GM06990 (cell line): ENCODE data around the gene DMXL1.

Experiments
- DNase-seq: peaks from one replicate; pipeline ENCODE4 v3.0.0-alpha.2; 2011; ENCODE audit not compliant: insufficient read length; ENCODE audit errors: extremely low read depth
- H3K27me3 ChIP-seq: replicated peaks from 2 replicates; pipeline ENCODE4 v1.6.0; 2011; ENCODE audit warnings: low read length; ENCODE audit not compliant: control insufficient read depth, insufficient read depth
- H3K36me3 ChIP-seq: 2 replicates; pipeline ENCODE4 v1.5.1; 2011; ENCODE audit warnings: low read length; ENCODE audit not compliant: control insufficient read depth, insufficient read depth
- H3K4me3 ChIP-seq: replicated peaks from 2 replicates; pipeline ENCODE4 v1.5.1; 2011; ENCODE audit warnings: low read depth, mild to moderate bottlenecking, control low read depth, low read length
- TF ChIP-seq, protein P1 (sequence below): IDR thresholded peaks from 2 replicates; pipeline ENCODE4 v1.5.1; 2011; ENCODE audit warnings: low read length, control low read depth, mild to moderate bottlenecking, inconsistent platforms; ENCODE audit not compliant: insufficient read depth, poor library complexity, severe bottlenecking

Gene DMXL1

DNA sequence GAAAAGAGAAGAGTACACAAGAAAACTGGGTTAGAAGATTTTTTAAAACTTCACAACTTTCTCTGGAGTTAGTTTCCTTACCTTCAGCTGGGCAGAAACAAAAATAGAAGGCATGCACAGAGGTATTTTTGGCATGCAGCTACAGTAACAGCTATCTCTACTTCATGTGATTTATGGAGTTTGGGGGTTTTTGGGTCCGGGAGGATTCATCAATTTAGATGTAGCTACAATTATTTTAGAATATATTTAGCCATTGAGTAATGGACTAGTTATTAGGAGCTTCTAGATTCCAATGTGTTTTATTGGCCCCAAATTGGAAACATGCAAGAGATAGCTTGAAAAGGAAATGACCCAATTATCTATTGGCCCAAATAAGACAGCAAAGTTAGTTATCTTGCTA lies 193.3 kb downstream of the DMXL1 start:
- TF ChIP-seq, protein P1, sequence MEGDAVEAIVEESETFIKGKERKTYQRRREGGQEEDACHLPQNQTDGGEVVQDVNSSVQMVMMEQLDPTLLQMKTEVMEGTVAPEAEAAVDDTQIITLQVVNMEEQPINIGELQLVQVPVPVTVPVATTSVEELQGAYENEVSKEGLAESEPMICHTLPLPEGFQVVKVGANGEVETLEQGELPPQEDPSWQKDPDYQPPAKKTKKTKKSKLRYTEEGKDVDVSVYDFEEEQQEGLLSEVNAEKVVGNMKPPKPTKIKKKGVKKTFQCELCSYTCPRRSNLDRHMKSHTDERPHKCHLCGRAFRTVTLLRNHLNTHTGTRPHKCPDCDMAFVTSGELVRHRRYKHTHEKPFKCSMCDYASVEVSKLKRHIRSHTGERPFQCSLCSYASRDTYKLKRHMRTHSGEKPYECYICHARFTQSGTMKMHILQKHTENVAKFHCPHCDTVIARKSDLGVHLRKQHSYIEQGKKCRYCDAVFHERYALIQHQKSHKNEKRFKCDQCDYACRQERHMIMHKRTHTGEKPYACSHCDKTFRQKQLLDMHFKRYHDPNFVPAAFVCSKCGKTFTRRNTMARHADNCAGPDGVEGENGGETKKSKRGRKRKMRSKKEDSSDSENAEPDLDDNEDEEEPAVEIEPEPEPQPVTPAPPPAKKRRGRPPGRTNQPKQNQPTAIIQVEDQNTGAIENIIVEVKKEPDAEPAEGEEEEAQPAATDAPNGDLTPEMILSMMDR: no peak
- no peaks in the 10 kb centered on the region for H3K27me3 ChIP-seq
- DNase-seq: no peak
- H3K36me3 ChIP-seq: no peaks in the 10 kb centered on the region
- no peak overlapping the region for H3K4me3 ChIP-seq

DNA sequence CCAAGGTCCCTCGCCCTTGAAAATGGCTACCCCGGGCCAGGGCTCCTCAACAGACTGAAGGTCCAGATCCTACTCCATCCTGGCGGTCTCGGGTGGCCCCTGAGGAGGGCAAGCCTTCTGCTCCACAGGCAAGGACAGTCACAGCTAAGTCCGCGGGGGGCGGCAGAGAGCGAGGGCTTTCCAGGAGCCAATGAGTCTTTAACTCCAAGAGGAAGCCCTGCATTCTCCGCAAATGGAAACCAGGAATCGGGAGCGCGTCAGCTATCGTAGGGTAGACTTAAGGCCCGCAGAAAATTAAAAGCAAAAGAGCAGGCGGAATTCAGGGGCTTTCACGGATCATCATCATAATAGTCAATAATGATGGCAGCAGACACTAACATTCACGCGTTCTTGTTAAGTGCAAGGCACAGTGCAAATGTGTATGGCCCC lies 197.1 kb downstream of the DMXL1 start:
- TF ChIP-seq, protein P1: peak; percentile 77
- Histone ChIP-seq H3K4me3 (peak overlapping the region; percentile 81), H3K36me3 (no peaks in the 10 kb centered on the region), H3K27me3 (no peaks in the 10 kb centered on the region)
- DNase-seq: peak; percentile 81

DNA sequence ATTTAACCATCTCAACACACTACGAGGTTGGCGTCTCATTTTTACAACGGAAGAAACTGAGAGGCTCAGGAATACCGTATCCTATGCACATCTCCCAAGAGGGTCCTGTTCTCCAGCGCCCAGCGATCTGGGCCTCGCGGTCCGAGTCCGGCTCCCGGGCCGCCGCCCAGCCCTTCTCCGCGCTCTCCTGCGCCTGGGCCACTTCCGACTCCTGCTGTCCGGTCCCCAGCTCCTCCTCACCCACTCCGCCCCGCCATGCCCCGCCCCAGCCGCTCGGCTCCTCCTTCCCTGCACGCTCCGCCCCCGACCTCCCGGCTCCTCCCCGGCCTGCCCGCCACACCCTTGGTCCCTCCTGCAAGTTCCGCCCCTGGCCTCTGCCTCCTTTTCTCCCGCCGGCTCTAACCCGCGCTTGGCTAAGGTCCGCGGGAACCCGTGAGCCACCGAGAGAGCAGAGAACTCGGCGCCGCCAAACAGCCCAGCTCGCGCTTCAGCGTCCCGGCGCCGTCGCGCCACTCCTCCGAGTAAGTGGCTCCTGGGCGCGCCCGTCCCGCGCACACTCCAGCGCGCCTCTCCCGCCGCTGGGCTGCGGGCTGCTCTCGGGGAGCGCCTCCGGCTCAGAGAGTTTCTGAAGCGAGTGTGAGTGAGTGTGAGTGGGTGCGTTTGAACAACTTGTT lies 197.6 kb downstream of the DMXL1 start:
- Histone ChIP-seq H3K36me3 (no peaks in the 10 kb centered on the region), H3K4me3 (peak overlapping the region; percentile 81), H3K27me3 (no peaks in the 10 kb centered on the region)
- TF ChIP-seq, protein P1: peak; percentile 1
- DNase-seq: peak; percentile 98

- TF ChIP-seq, protein P1: no peak
- Histone ChIP-seq H3K36me3 (no peaks in the 10 kb centered on the region), H3K27me3 (no peaks in the 10 kb centered on the region), H3K4me3 (peak overlapping the region; percentile 81)
- no peak for DNase-seq
Observed at GRCh38 chr5:119269061-119269944, 198.4 kb downstream of the DMXL1 start.

- no peaks in the 10 kb centered on the region for H3K36me3 ChIP-seq
- DNase-seq: no peak
- peak overlapping the region; percentile 81 for H3K4me3 ChIP-seq
- H3K27me3 ChIP-seq: no peaks in the 10 kb centered on the region
- TF ChIP-seq, protein P1: no peak
Observed at GRCh38 chr5:119270121-119270565, 199.3 kb downstream of the DMXL1 start.
